Neural progenitor cell (in vitro differentiated cells): ENCODE results near the gene TDRD9. TPM values are rescaled to one million over a fixed set of nuclear protein-coding genes. Genes with fewer than 3 reads are reported as not detected.

Source experiments
- DNase-seq: peaks from one replicate; pipeline ENCODE4 v3.0.0-alpha.2; 2016; ENCODE audit warnings: low spot score
- H2AFZ ChIP-seq: fragments of 200-600 bp; sonication (generic); replicated peaks from 2 replicates; pipeline ENCODE4 v1.6.1; 2016; ENCODE audit warnings: antibody characterized with exemption
- H3F3A ChIP-seq: fragments of 200-600 bp; sonication (generic); 2 replicates; pipeline ENCODE4 v1.6.1; 2016; ENCODE audit warnings: antibody characterized with exemption, low read depth
- H3K27ac ChIP-seq: fragments of 200-600 bp; sonication (generic); 2 replicates; pipeline ENCODE4 v1.5.1; 2016; ENCODE audit warnings: mild to moderate bottlenecking
- H3K27me3 ChIP-seq: fragments of 200-600 bp; sonication (generic); 2 replicates; pipeline ENCODE4 v1.6.1; 2016; ENCODE audit warnings: mild to moderate bottlenecking, moderate library complexity
- H3K36me3 ChIP-seq: fragments of 200-600 bp; sonication (generic); 2 replicates; pipeline ENCODE4 v1.5.1; 2016
- H3K4me1 ChIP-seq: fragments of 200-600 bp; sonication (generic); 2 replicates; pipeline ENCODE4 v1.6.1; 2016; ENCODE audit warnings: mixed run types
- H3K4me2 ChIP-seq: fragments of 200-600 bp; sonication (generic); 2 replicates; pipeline ENCODE4 v1.6.1; 2016
- H3K4me3 ChIP-seq: fragments of 200-600 bp; sonication (generic); 2 replicates; pipeline ENCODE4 v1.5.1; 2016
- H3K79me2 ChIP-seq: fragments of 200-600 bp; sonication (generic); 2 replicates; pipeline ENCODE4 v1.6.1; 2016; ENCODE audit warnings: low read depth
- H3K9ac ChIP-seq: fragments of 200-600 bp; sonication (generic); 2 replicates; pipeline ENCODE4 v1.6.1; 2016
- H3K9me3 ChIP-seq: fragments of 200-600 bp; sonication (generic); 2 replicates; pipeline ENCODE4 v1.5.1; 2016; ENCODE audit warnings: low read depth
- H4K20me1 ChIP-seq: fragments of 200-600 bp; sonication (generic); 2 replicates; pipeline ENCODE4 v1.6.1; 2016; ENCODE audit warnings: low read depth
- H3K27ac Mint-ChIP-seq: 3 replicates; pipeline ENCODE4 v1.8.0; 2021; ENCODE audit warnings: mixed read lengths
- H3K27me3 Mint-ChIP-seq: 2 replicates; pipeline ENCODE4 v1.8.0; 2022; ENCODE audit warnings: low read depth, mild to moderate bottlenecking, inconsistent platforms, moderate library complexity, mixed read lengths; ENCODE audit not compliant: insufficient read depth
- H3K36me3 Mint-ChIP-seq: 3 replicates; pipeline ENCODE4 v1.8.0; 2021; ENCODE audit warnings: mixed read lengths
- H3K4me1 Mint-ChIP-seq: 3 replicates; pipeline ENCODE4 v1.8.0; 2021; ENCODE audit warnings: mixed read lengths
- H3K4me3 Mint-ChIP-seq: 3 replicates; pipeline ENCODE4 v1.8.0; 2021; ENCODE audit warnings: mild to moderate bottlenecking, moderate library complexity, mixed read lengths
- H3K9me3 Mint-ChIP-seq: 3 replicates; pipeline ENCODE4 v1.8.0; 2020; ENCODE audit warnings: mixed read lengths
- CTCF ChIP-seq: fragments of 200-600 bp; sonication (generic); IDR thresholded peaks from 2 replicates; pipeline ENCODE4 v1.5.1; 2017; ENCODE audit warnings: antibody characterized with exemption, mild to moderate bottlenecking
- EZH2 ChIP-seq: fragments of 200-600 bp; sonication (generic); IDR thresholded peaks from 2 replicates; pipeline ENCODE4 v1.6.1; 2017; ENCODE audit warnings: antibody characterized with exemption, mild to moderate bottlenecking, moderate library complexity
- EZH2phosphoT487 ChIP-seq: fragments of 200-600 bp; sonication (generic); IDR thresholded peaks from 2 replicates; pipeline ENCODE4 v1.6.1; 2017; ENCODE audit warnings: antibody characterized with exemption
- total RNA-seq: library from RNA; depleted of rRNA; stranded (reverse); fragments of >200 nt; gene quantifications from 2 replicates; pipeline ENCODE4 v1.2.3, GENCODE V29; 2015; ENCODE audit warnings: low replicate concordance

The TDRD9 gene
- total RNA-seq, 1 donor from 2014 or later = not detected

- no peak for DNase-seq
- peaks cover 4% of the 10 kb centered on the region for H3K9me3 Mint-ChIP-seq
- peaks cover 3% of the 10 kb centered on the region for H3K27me3 Mint-ChIP-seq
Measured at GRCh38 chr14:103899316-103899715, 28.9 kb upstream of the TDRD9 start.

GRCh38 chr14:103899833-103900232 lies 28.4 kb upstream of the TDRD9 start:
- Histone ChIP-seq H3K4me2 (no peak overlapping the region), H3K27ac (no peak overlapping the region), H3K4me1 (no peaks in the 10 kb centered on the region), H3K36me3 (no peaks in the 10 kb centered on the region), H4K20me1 (no peaks in the 10 kb centered on the region), H3K4me3 (no peak overlapping the region), H3K27me3 (no peaks in the 10 kb centered on the region), H3K9ac (no peak overlapping the region), H3K9me3 (no peaks in the 10 kb centered on the region), H3K79me2 (no peaks in the 10 kb centered on the region), H2AFZ (no peak overlapping the region), H3F3A (no peaks in the 10 kb centered on the region)
- TF ChIP-seq EZH2phosphoT487 (no peak), CTCF (no peak), EZH2 (no peak)
- H3K27ac Mint-ChIP-seq = no peak overlapping the region
- no peak for DNase-seq
- H3K27me3 Mint-ChIP-seq = peaks cover 3% of the 10 kb centered on the region
- H3K9me3 Mint-ChIP-seq = peaks cover 4% of the 10 kb centered on the region
- no peaks in the 10 kb centered on the region for H3K4me1 Mint-ChIP-seq
- H3K4me3 Mint-ChIP-seq = no peak overlapping the region
- no peaks in the 10 kb centered on the region for H3K36me3 Mint-ChIP-seq

More at GRCh38 chr14:103899316-103899715, 28.9 kb upstream of the TDRD9 start:
- TF ChIP-seq CTCF (no peak), EZH2phosphoT487 (no peak), EZH2 (no peak)
- Mint-ChIP-seq H3K36me3 (no peaks in the 10 kb centered on the region), H3K27ac (no peak overlapping the region), H3K4me3 (no peak overlapping the region), H3K4me1 (no peaks in the 10 kb centered on the region)
- Histone ChIP-seq H3K36me3 (no peaks in the 10 kb centered on the region), H4K20me1 (no peaks in the 10 kb centered on the region), H3K79me2 (no peaks in the 10 kb centered on the region), H3K4me1 (no peaks in the 10 kb centered on the region), H3K4me2 (no peak overlapping the region), H3K27me3 (no peaks in the 10 kb centered on the region), H3K4me3 (no peak overlapping the region), H3K9ac (no peak overlapping the region), H3K27ac (no peak overlapping the region), H3F3A (no peaks in the 10 kb centered on the region), H3K9me3 (no peaks in the 10 kb centered on the region), H2AFZ (no peak overlapping the region)

- H3F3A ChIP-seq = peaks cover 4% of the 10 kb centered on the region
- Mint-ChIP-seq H3K36me3 (no peaks in the 10 kb centered on the region), H3K4me1 (peaks cover 2% of the 10 kb centered on the region), H3K27me3 (peaks cover 2% of the 10 kb centered on the region), H3K9me3 (no peaks in the 10 kb centered on the region), H3K27ac (no peak overlapping the region), H3K4me3 (no peak overlapping the region)
- H3K36me3 ChIP-seq = no peaks in the 10 kb centered on the region
- H3K4me2 ChIP-seq = no peak overlapping the region
- no peak overlapping the region for H3K4me3 ChIP-seq
- TF ChIP-seq EZH2 = no peak
- TF ChIP-seq EZH2phosphoT487 = no peak
- TF ChIP-seq CTCF = no peak
- H3K27ac ChIP-seq = no peak overlapping the region
- H3K9me3 ChIP-seq = no peaks in the 10 kb centered on the region
- no peaks in the 10 kb centered on the region for H3K79me2 ChIP-seq
- H3K9ac ChIP-seq = no peak overlapping the region
- no peak for DNase-seq
- H2AFZ ChIP-seq = no peak overlapping the region
- H3K27me3 ChIP-seq = no peaks in the 10 kb centered on the region
- H3K4me1 ChIP-seq = peaks cover 8% of the 10 kb centered on the region
- no peaks in the 10 kb centered on the region for H4K20me1 ChIP-seq
Measured at GRCh38 chr14:103904493-103905107, 23.7 kb upstream of the TDRD9 start.
